WTC11 (cell line): ENCODE results near the gene GAS6.

Experiments used
- CREB1 ChIP-seq: sonication (generic); formaldehyde crosslinking; IDR thresholded peaks from 2 replicates; pipeline ENCODE4 v1.8.0; 2023; ENCODE audit warnings: mild to moderate bottlenecking, missing genetic modification reagents
- CREM ChIP-seq: sonication (generic); formaldehyde crosslinking; IDR thresholded peaks from 2 replicates; pipeline ENCODE4 v1.8.1; 2022; ENCODE audit warnings: mild to moderate bottlenecking, missing genetic modification reagents, moderate library complexity
- ESRRA ChIP-seq: sonication (generic); formaldehyde crosslinking; IDR thresholded peaks from 2 replicates; pipeline ENCODE4 v1.8.1; 2022; ENCODE audit warnings: mild to moderate bottlenecking, missing genetic modification reagents, borderline replicate concordance
- FOXP1 ChIP-seq: sonication (generic); formaldehyde crosslinking; IDR thresholded peaks from 2 replicates; pipeline ENCODE4 v1.8.0; 2022; ENCODE audit warnings: missing genetic modification reagents, mild to moderate bottlenecking, moderate library complexity, borderline replicate concordance
- GRHL2 ChIP-seq: fragments of 250-450 bp; sonication (Bioruptor Pico); IDR thresholded peaks from 2 replicates; pipeline ENCODE4 v1.8.0; 2022; ENCODE audit warnings: mild to moderate bottlenecking, moderate library complexity; ENCODE audit not compliant: insufficient replicate concordance, severe bottlenecking
- RELA ChIP-seq: sonication (generic); formaldehyde crosslinking; IDR thresholded peaks from 2 replicates; pipeline ENCODE4 v1.8.1; 2022; ENCODE audit warnings: missing genetic modification reagents, mild to moderate bottlenecking, borderline replicate concordance
- SP1 ChIP-seq: sonication (generic); formaldehyde crosslinking; conservative IDR thresholded peaks from 2 replicates; pipeline ENCODE4 v1.8.1; 2022; ENCODE audit warnings: missing genetic modification reagents
- TEAD4 ChIP-seq: sonication (generic); formaldehyde crosslinking; IDR thresholded peaks from 2 replicates; pipeline ENCODE4 v1.8.0; 2022; ENCODE audit warnings: mild to moderate bottlenecking, missing genetic modification reagents
- ZNF263 ChIP-seq: sonication (generic); formaldehyde crosslinking; IDR thresholded peaks from 2 replicates; pipeline ENCODE4 v1.8.1; 2022; ENCODE audit warnings: low read depth, mild to moderate bottlenecking, moderate library complexity, missing genetic modification reagents
- TF ChIP-seq, protein P1 (sequence below): fragments of 200-600 bp; IDR thresholded peaks from 2 replicates; pipeline ENCODE4 v1.8.0; 2022; ENCODE audit warnings: antibody characterized with exemption
- TF ChIP-seq, protein P2 (sequence below): sonication (generic); formaldehyde crosslinking; IDR thresholded peaks from 2 replicates; pipeline ENCODE4 v1.8.0; 2022; ENCODE audit warnings: mild to moderate bottlenecking, missing genetic modification reagents
- TF ChIP-seq, protein P3 (sequence below): sonication (generic); formaldehyde crosslinking; IDR thresholded peaks from 2 replicates; pipeline ENCODE4 v1.8.1; 2022; ENCODE audit warnings: missing genetic modification reagents, borderline replicate concordance

DNA sequence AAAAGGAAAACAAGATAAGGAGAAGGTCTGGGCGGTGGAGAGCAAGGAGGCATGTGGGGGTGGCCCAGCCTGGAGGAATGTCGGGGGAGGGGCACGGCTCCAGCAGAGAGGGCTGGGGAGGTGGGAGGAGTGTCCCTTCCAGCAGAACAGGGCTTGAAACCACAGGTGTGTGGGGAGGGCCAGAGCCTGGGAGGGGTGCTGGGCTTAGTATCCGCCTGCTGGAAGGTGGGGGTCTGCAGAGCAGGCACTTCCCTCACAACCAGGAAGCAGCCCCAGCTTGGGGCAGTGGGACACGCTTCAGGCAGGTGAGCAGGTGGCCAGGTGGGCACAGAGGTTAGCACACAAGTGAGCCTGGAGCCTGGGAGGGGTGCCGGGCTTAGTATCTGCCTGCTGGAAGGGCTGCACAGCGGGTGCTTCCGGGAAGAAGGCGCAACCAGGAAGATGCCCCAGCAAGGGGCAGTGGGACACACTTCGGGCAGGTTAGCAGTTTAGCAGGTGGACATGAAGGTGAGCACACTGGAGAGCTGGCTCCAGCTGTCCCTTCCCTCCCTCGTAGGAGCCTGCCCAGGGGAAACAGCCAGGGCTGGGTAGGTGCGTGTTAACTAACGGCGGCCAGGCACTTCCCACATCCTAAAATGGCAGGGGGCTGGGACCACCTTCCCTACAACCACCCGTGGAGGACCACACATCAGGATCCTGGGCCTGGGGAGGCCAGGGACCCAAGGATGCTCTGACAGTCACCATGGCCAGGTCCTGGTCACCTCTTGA lies 3.0 kb downstream of the GAS6 start:
- no peak for TF ChIP-seq GRHL2 (CRISPR knock-in tag)
- TF ChIP-seq CREB1: no peak
- TF ChIP-seq ESRRA (CRISPR knock-in tag): no peak
- TF ChIP-seq, protein P1, sequence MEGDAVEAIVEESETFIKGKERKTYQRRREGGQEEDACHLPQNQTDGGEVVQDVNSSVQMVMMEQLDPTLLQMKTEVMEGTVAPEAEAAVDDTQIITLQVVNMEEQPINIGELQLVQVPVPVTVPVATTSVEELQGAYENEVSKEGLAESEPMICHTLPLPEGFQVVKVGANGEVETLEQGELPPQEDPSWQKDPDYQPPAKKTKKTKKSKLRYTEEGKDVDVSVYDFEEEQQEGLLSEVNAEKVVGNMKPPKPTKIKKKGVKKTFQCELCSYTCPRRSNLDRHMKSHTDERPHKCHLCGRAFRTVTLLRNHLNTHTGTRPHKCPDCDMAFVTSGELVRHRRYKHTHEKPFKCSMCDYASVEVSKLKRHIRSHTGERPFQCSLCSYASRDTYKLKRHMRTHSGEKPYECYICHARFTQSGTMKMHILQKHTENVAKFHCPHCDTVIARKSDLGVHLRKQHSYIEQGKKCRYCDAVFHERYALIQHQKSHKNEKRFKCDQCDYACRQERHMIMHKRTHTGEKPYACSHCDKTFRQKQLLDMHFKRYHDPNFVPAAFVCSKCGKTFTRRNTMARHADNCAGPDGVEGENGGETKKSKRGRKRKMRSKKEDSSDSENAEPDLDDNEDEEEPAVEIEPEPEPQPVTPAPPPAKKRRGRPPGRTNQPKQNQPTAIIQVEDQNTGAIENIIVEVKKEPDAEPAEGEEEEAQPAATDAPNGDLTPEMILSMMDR: no peak
- no peak for TF ChIP-seq ZNF263 (CRISPR knock-in tag)
- TF ChIP-seq CREM: no peak
- TF ChIP-seq TEAD4: no peak
- TF ChIP-seq, protein P2, sequence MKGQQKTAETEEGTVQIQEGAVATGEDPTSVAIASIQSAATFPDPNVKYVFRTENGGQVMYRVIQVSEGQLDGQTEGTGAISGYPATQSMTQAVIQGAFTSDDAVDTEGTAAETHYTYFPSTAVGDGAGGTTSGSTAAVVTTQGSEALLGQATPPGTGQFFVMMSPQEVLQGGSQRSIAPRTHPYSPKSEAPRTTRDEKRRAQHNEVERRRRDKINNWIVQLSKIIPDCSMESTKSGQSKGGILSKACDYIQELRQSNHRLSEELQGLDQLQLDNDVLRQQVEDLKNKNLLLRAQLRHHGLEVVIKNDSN (CRISPR knock-in tag): peak; percentile 42; the same call in 1 of the 2 replicates
- TF ChIP-seq, protein P3, sequence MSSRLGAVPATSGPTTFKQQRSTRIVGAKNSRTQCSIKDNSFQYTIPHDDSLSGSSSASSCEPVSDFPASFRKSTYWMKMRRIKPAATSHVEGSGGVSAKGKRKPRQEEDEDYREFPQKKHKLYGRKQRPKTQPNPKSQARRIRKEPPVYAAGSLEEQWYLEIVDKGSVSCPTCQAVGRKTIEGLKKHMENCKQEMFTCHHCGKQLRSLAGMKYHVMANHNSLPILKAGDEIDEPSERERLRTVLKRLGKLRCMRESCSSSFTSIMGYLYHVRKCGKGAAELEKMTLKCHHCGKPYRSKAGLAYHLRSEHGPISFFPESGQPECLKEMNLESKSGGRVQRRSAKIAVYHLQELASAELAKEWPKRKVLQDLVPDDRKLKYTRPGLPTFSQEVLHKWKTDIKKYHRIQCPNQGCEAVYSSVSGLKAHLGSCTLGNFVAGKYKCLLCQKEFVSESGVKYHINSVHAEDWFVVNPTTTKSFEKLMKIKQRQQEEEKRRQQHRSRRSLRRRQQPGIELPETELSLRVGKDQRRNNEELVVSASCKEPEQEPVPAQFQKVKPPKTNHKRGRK (CRISPR knock-in tag): no peak
- TF ChIP-seq RELA (CRISPR knock-in tag): no peak
- no peak for TF ChIP-seq FOXP1 (CRISPR knock-in tag)
- TF ChIP-seq SP1 (CRISPR knock-in tag): peak; percentile 51
